ENCODE measurements around the gene AKR1E2. TPM values are rescaled to one million over a fixed set of nuclear protein-coding genes. Genes with fewer than 3 reads are reported as not detected.
A peak's percentile ranks its signal among the peaks of the same experiment; 100 is the strongest.

AKR1E2 gene
- total and polyA plus RNA-seq, 2 of the 8 experiments (the other 6 are each of a cell fraction or from before 2014, with no cell fraction given) = 2.6 to 3.5 TPM

- DNase-seq (ENCODE audit: low read depth in 1 of 2, low spot score in 2 of 2) (no peak), FAIRE-seq (no peak)
- H3K36me3 ChIP-seq (ENCODE audit: control insufficient read depth in 2 of 4, insufficient read depth in 4 of 4, low read length in 3 of 4) = no peaks in the 10 kb centered on the region
- H4K20me1 ChIP-seq (replicated peaks in 1 of 2; ENCODE audit: control insufficient read depth in 1 of 2, insufficient read depth in 2 of 2, low read length in 2 of 2) = no peaks in the 10 kb centered on the region
- no peaks in the 10 kb centered on the region for H3K79me1 ChIP-seq (ENCODE audit: low read depth, low read length)
- no peaks in the 10 kb centered on the region for H3K27me3 ChIP-seq (replicated peaks in 1 of 4; ENCODE audit: control insufficient read depth in 3 of 4, extremely low read depth in 1 of 4, insufficient read depth in 3 of 4, low read length in 3 of 4)
- no peak overlapping the region for H2BK120ac ChIP-seq (replicated peaks; ENCODE audit: low read depth, low read length)
- H3K4me2 ChIP-seq (ENCODE audit: insufficient read depth in 1 of 2, low read depth in 2 of 2, low read length in 2 of 2) = no peak overlapping the region
- H3K79me2 ChIP-seq (ENCODE audit: control insufficient read depth in 1 of 2, insufficient read depth in 2 of 2, low read length in 2 of 2) = no peaks in the 10 kb centered on the region
- ChIA-PET POLR2A (ENCODE audit: partially characterized antibody) (no interaction called here), CTCF (ENCODE audit: partially characterized antibody) (interaction anchor here (0.6 to 0.8 kb wide), 2 partner anchors 26 to 1837 kb away, joined by 3 read pairs; no protein-coding TSS in a partner anchor)
- no peaks in the 10 kb centered on the region for H3K9me3 ChIP-seq (ENCODE audit: insufficient read depth in 2 of 2, low read depth in 1 of 2, low read length in 1 of 2)
- no peak overlapping the region for H2BK12ac ChIP-seq (ENCODE audit: low read depth, low read length)
- no peaks in the 10 kb centered on the region for H3K4me1 ChIP-seq (replicated peaks in 1 of 4; ENCODE audit: control insufficient read depth in 3 of 4, insufficient read depth in 4 of 4, low read length in 3 of 4)
- no peak overlapping the region for H3K14ac ChIP-seq (ENCODE audit: insufficient read length)
- 67% methylated on average over 1 of the region's 1 CpG; no CpG with 5 or more reads in 1 of the 2 experiments for WGBS, 2 experiments (ENCODE audit: extremely low coverage in 1 of 2, insufficient coverage in 1 of 2, insufficient read length in 1 of 2, insufficient replicate concordance in 2 of 2, low coverage in 1 of 2, low lambda C conversion rate in 2 of 2, missing lambda C conversion rate in 1 of 2)
- H3K23me2 ChIP-seq (ENCODE audit: low read depth, low read length) = no peaks in the 10 kb centered on the region
- H4K8ac ChIP-seq (ENCODE audit: extremely low read depth, insufficient read depth, low read length) = no peak overlapping the region
- TF ChIP-seq BACH1 (IDR thresholded peaks at IDR 0.05; ENCODE audit: low read length) (no peak), YY1 (IDR thresholded peaks at IDR 0.05; ENCODE audit: low read depth, low read length) (no peak), RFX5 (IDR thresholded peaks at IDR 0.05; ENCODE audit: borderline replicate concordance, low read depth, low read length) (no peak), RXRA (IDR thresholded peaks at IDR 0.05; ENCODE audit: insufficient read depth, low read depth, low read length) (no peak), CBX8 (IDR thresholded peaks at IDR 0.05; ENCODE audit: borderline replicate concordance, low read depth, low read length) (no peak), JUND (IDR thresholded peaks at IDR 0.05; ENCODE audit: low read length) (no peak), ATF3 (IDR thresholded peaks at IDR 0.05; ENCODE audit: insufficient read depth, low read depth, low read length) (no peak), SP1 (IDR thresholded peaks at IDR 0.05; ENCODE audit: low read depth, low read length) (no peak), NANOG (IDR thresholded peaks at IDR 0.05; ENCODE audit: insufficient read depth, low read depth, low read length, poor library complexity, severe bottlenecking) (no peak), KDM1A (IDR thresholded peaks at IDR 0.05; ENCODE audit: borderline replicate concordance, low read length) (no peak)
- H2AFZ ChIP-seq (ENCODE audit: low read length) = 0 out of 2 replicates have a peak overlapping the region, but pooled peaks have one; percentile 6
- no peak overlapping the region for H2BK20ac ChIP-seq (ENCODE audit: low read length)
- no peak overlapping the region for H2BK5ac ChIP-seq (ENCODE audit: low read depth, low read length)
- H4K91ac ChIP-seq (replicated peaks; ENCODE audit: insufficient read length, low read length) = no peak overlapping the region
- H3K27ac ChIP-seq (ENCODE audit: low read depth, low read length) = no peak overlapping the region
- H3K23ac ChIP-seq (ENCODE audit: insufficient read length) = no peak overlapping the region
- no peak overlapping the region for H2AK5ac ChIP-seq (ENCODE audit: low read depth, low read length)
- no peak overlapping the region for H3K4me3 ChIP-seq (ENCODE audit: extremely low read depth in 1 of 4, insufficient read depth in 2 of 4, low read depth in 3 of 4, low read length in 4 of 4)
- H2BK15ac ChIP-seq (ENCODE audit: low read length) = no peak overlapping the region
- H3K4ac ChIP-seq (replicated peaks; ENCODE audit: insufficient read length, low read depth, low read length) = no peak overlapping the region
- H4K5ac ChIP-seq (ENCODE audit: insufficient read length, low read depth, low read length) = no peak overlapping the region
- H3K18ac ChIP-seq (ENCODE audit: extremely low read depth, low read length) = no peak overlapping the region
- H3K9ac ChIP-seq (replicated peaks in 1 of 4; ENCODE audit: extremely low read depth in 1 of 4, low read depth in 3 of 4, low read length in 3 of 4) = no peak overlapping the region
- H3K56ac ChIP-seq (replicated peaks; ENCODE audit: insufficient read length, low read depth, low read length) = no peak overlapping the region
Observed at GRCh38 chr10:4792381-4792780, 33.6 kb upstream of the AKR1E2 start.
